ENCODE measurements around the gene TUBB6. TPM values are rescaled to one million over a fixed set of nuclear protein-coding genes. Genes with fewer than 3 reads are reported as not detected.

The TUBB6 gene
- total and polyA plus RNA-seq, 2 of the 8 experiments (the other 6 are each of a cell fraction or from before 2014, with no cell fraction given), result 126 to 223 TPM

- no peak for FAIRE-seq
- Histone ChIP-seq H4K5ac (ENCODE audit: insufficient read length, low read depth, low read length) (no peak overlapping the region), H3K4me3 (ENCODE audit: extremely low read depth in 1 of 4, insufficient read depth in 2 of 4, low read depth in 3 of 4, low read length in 4 of 4) (no peak overlapping the region), H2BK20ac (ENCODE audit: low read length) (no peak overlapping the region), H2AFZ (ENCODE audit: low read length) (no peak overlapping the region), H3K36me3 (ENCODE audit: control insufficient read depth in 2 of 4, insufficient read depth in 4 of 4, low read length in 3 of 4) (no peaks in the 10 kb centered on the region), H3K27ac (ENCODE audit: low read depth, low read length) (no peak overlapping the region), H3K14ac (ENCODE audit: insufficient read length) (no peak overlapping the region), H3K4ac (replicated peaks; ENCODE audit: insufficient read length, low read depth, low read length) (no peak overlapping the region), H4K8ac (ENCODE audit: extremely low read depth, insufficient read depth, low read length) (no peak overlapping the region), H3K9me3 (ENCODE audit: insufficient read depth in 2 of 2, low read depth in 1 of 2, low read length in 1 of 2) (0 out of 4 replicates have a peak, but pooled peaks cover 0 to 4% of the 10 kb centered on the region in 2 experiments), H3K27me3 (replicated peaks in 1 of 4; ENCODE audit: control insufficient read depth in 3 of 4, extremely low read depth in 1 of 4, insufficient read depth in 3 of 4, low read length in 3 of 4) (peaks cover 0 to 17% (median 7%) of the 10 kb centered on the region in 4 experiments; a peak in 5 of 7 replicates), H2BK120ac (replicated peaks; ENCODE audit: low read depth, low read length) (no peak overlapping the region), H3K9ac (replicated peaks in 1 of 4; ENCODE audit: extremely low read depth in 1 of 4, low read depth in 3 of 4, low read length in 3 of 4) (no peak overlapping the region), H3K79me1 (ENCODE audit: low read depth, low read length) (no peaks in the 10 kb centered on the region), H2BK12ac (ENCODE audit: low read depth, low read length) (no peak overlapping the region), H2BK5ac (ENCODE audit: low read depth, low read length) (no peak overlapping the region), H2AK5ac (ENCODE audit: low read depth, low read length) (no peak overlapping the region), H4K91ac (replicated peaks; ENCODE audit: insufficient read length, low read length) (no peak overlapping the region), H3K79me2 (ENCODE audit: control insufficient read depth in 1 of 2, insufficient read depth in 2 of 2, low read length in 2 of 2) (no peaks in the 10 kb centered on the region), H4K20me1 (replicated peaks in 1 of 2; ENCODE audit: control insufficient read depth in 1 of 2, insufficient read depth in 2 of 2, low read length in 2 of 2) (peaks cover 0 to 3% of the 10 kb centered on the region in 2 experiments), H3K23me2 (ENCODE audit: low read depth, low read length) (no peaks in the 10 kb centered on the region), H3K18ac (ENCODE audit: extremely low read depth, low read length) (no peak overlapping the region), H2BK15ac (ENCODE audit: low read length) (0 out of 2 replicates have a peak overlapping the region, but pooled peaks have one; percentile 31), H3K4me1 (replicated peaks in 1 of 4; ENCODE audit: control insufficient read depth in 3 of 4, insufficient read depth in 4 of 4, low read length in 3 of 4) (peaks cover 0 to 6% (median 4%) of the 10 kb centered on the region in 4 experiments; a peak in 5 of 7 replicates), H3K4me2 (ENCODE audit: insufficient read depth in 1 of 2, low read depth in 2 of 2, low read length in 2 of 2) (no peak overlapping the region), H3K56ac (replicated peaks; ENCODE audit: insufficient read length, low read depth, low read length) (no peak overlapping the region), H3K23ac (ENCODE audit: insufficient read length) (no peak overlapping the region)
- ChIA-PET POLR2A (ENCODE audit: partially characterized antibody) (interaction anchor here (0.6 to 1.0 kb wide), 4 partner anchors 26 to 123 kb away, joined by 3 read pairs; no protein-coding TSS in a partner anchor), CTCF (ENCODE audit: partially characterized antibody) (interaction anchor here (1.4 kb wide), 1 partner anchor 18 kb away, joined by 12 read pairs; no protein-coding TSS in a partner anchor)
- DNase-seq (ENCODE audit: low read depth in 1 of 2, low spot score in 2 of 2), result no peak
- TF ChIP-seq BRCA1 (IDR thresholded peaks at IDR 0.05; ENCODE audit: low read depth, low read length) (no peak), CBX8 (IDR thresholded peaks at IDR 0.05; ENCODE audit: borderline replicate concordance, low read depth, low read length) (no peak), POU5F1 (IDR thresholded peaks at IDR 0.05; ENCODE audit: low read depth, low read length) (no peak), EZH2 (IDR thresholded peaks at IDR 0.05; ENCODE audit: low read depth, low read length, severe bottlenecking) (no peak), RFX5 (IDR thresholded peaks at IDR 0.05; ENCODE audit: borderline replicate concordance, low read depth, low read length) (no peak)
- WGBS, 2 experiments (ENCODE audit: extremely low coverage in 1 of 2, insufficient coverage in 1 of 2, insufficient read length in 1 of 2, insufficient replicate concordance in 2 of 2, low coverage in 1 of 2, low lambda C conversion rate in 2 of 2, missing lambda C conversion rate in 1 of 2), result 80% methylated on average over 13 of the region's 13 CpGs; no CpG with 5 or more reads in 1 of the 2 experiments
Measured at GRCh38 chr18:12301263-12302005, 6.6 kb upstream of the TUBB6 start.

Measured in H1 (cell line).